Transverse colon (tissue), 4 donors: ENCODE data around the gene RGN. TPM values are rescaled to one million over a fixed set of nuclear protein-coding genes. Genes with fewer than 3 reads are reported as not detected.

Source experiments
- DNase-seq: peaks from one replicate; pipeline ENCODE4 v3.0.0-alpha.2; 2019
- H3K27ac ChIP-seq, 4 donors: fragments of 200-600 bp; sonication (generic); 2 replicates each; pipeline ENCODE4 v1.5.1; 2016 to 2018; ENCODE audit warnings: inconsistent platforms in 4 of 4
- H3K27me3 ChIP-seq: fragments of 200-600 bp; sonication (generic); 2 replicates; pipeline ENCODE4 v1.5.1; 2017; ENCODE audit warnings: inconsistent platforms
- H3K36me3 ChIP-seq, 4 donors: fragments of 200-600 bp; sonication (generic); 2 replicates each; pipeline ENCODE4 v1.5.1; 2017 to 2019; ENCODE audit warnings: inconsistent platforms in 4 of 4
- H3K4me1 ChIP-seq, 4 donors: fragments of 200-600 bp; sonication (generic); 2 replicates each; pipeline ENCODE4 v1.5.1; 2017 to 2020; ENCODE audit warnings: inconsistent platforms in 4 of 4
- H3K4me3 ChIP-seq, 4 donors: fragments of 200-600 bp; sonication (generic); 1 replicate in 1 of 4; 2 replicates in 3 of 4; pipeline versions ENCODE4 v1.5.1 to v1.6.1; 2017 to 2019; ENCODE audit warnings: inconsistent platforms in 4 of 4
- H3K9me3 ChIP-seq, 2 donors: fragments of 200-600 bp; sonication (generic); 2 replicates each; pipeline ENCODE4 v1.5.1; 2017 to 2019; ENCODE audit warnings: inconsistent platforms in 2 of 2
- EP300 ChIP-seq: sonication (generic); formaldehyde crosslinking; IDR thresholded peaks from one replicate; pipeline ENCODE4 v1.6.1; 2017; ENCODE audit warnings: antibody characterized with exemption, low read depth
- POLR2A ChIP-seq: fragments of 450-650 bp; IDR thresholded peaks from one replicate; pipeline ENCODE4 v1.6.1; 2016; ENCODE audit warnings: antibody characterized with exemption, mild to moderate bottlenecking, moderate library complexity
- POLR2AphosphoS5 ChIP-seq, 3 donors: sonication (generic); formaldehyde crosslinking; IDR thresholded peaks; one replicate each; pipeline ENCODE4 v1.6.1; 2016; ENCODE audit warnings: antibody characterized with exemption in 3 of 3
- WGBS, 2 donors: methylation state at CpG; one replicate each; pipeline ENCODE4 v1.1.5; 2018; ENCODE audit warnings: low coverage in 1 of 2; 5-methylcytosine and 5-hydroxymethylcytosine counted together
- in situ Hi-C, 4 donors: fragments of 200-750 bp; cut with MboI; loops; one replicate each; pipeline versions ENCODE4 v1.15.0 to v1.15.1; 2017; ENCODE audit warnings: low sequenced_read_pairs in 3 of 4, low pct_ligation_motif_present in 1 of 4, low pct_unique_long_range_greater_than_20kb in 1 of 4
- intact Hi-C: fragments of 100-400 bp; cut with DNase I; formaldehyde crosslinking; loops from one replicate; pipeline ENCODE4 v1.15.1; 2023; ENCODE audit warnings: low total_unique reads
- total RNA-seq, 4 donors: library from RNA; depleted of rRNA; stranded (reverse); fragments of >200 nt; gene quantifications; one replicate each; pipeline ENCODE4 v1.1.0, GENCODE V29; 2016
- TF ChIP-seq, protein P1 (sequence below), 5 experiments: fragments of 200-600 bp in 3 of 5; fragments of 450-650 bp in 2 of 5; sonication (generic) in 3 of 5; IDR thresholded peaks; 1 replicate in 2 of 5; 2 replicates in 3 of 5; pipeline ENCODE4 v1.5.1; 2016 to 2017; ENCODE audit warnings: antibody characterized with exemption in 5 of 5, inconsistent platforms in 3 of 5, mild to moderate bottlenecking in 2 of 5, moderate library complexity in 1 of 5

The RGN gene
- total RNA-seq, 4 donors from 2014 or later, result 0.96 to 1.3 TPM; not detected in 2

DNA sequence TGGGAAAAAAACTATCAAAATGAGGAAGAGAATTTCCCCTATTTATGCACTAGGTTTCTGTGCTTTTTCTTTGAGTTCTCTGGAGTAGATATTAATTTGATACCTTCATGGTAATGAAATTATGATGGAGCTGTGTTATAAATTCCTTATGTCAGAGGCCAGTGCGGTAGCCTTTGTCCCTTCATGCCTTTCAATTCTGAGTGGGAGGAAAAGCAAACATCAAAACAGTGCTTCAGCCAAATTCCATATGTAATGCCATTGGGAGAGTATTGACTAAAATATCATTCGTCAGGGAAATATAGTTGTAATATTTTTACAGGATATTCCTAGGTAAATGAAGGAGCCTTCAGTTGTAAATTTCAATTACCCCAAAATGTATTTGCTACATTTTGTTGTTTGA is 17.5 kb upstream of the RGN start:
- H3K4me1 ChIP-seq, result no peaks in the 10 kb centered on the region
- no peak for DNase-seq
- in situ Hi-C loops (no loop called here), intact Hi-C loops (no loop called here)
- H3K27ac ChIP-seq, result no peak overlapping the region
- no peaks in the 10 kb centered on the region for H3K27me3 ChIP-seq
- no peak overlapping the region for H3K4me3 ChIP-seq
- 59 to 65% methylated on average over 2 of the region's 2 CpGs for WGBS, 2 donors
- TF ChIP-seq POLR2A (no peak), EP300 (no peak), POLR2AphosphoS5 (IDR thresholded peaks at IDR 0.05) (no peak)
- TF ChIP-seq, protein P1, sequence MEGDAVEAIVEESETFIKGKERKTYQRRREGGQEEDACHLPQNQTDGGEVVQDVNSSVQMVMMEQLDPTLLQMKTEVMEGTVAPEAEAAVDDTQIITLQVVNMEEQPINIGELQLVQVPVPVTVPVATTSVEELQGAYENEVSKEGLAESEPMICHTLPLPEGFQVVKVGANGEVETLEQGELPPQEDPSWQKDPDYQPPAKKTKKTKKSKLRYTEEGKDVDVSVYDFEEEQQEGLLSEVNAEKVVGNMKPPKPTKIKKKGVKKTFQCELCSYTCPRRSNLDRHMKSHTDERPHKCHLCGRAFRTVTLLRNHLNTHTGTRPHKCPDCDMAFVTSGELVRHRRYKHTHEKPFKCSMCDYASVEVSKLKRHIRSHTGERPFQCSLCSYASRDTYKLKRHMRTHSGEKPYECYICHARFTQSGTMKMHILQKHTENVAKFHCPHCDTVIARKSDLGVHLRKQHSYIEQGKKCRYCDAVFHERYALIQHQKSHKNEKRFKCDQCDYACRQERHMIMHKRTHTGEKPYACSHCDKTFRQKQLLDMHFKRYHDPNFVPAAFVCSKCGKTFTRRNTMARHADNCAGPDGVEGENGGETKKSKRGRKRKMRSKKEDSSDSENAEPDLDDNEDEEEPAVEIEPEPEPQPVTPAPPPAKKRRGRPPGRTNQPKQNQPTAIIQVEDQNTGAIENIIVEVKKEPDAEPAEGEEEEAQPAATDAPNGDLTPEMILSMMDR (IDR thresholded peaks at IDR 0.05), result no peak
- H3K36me3 ChIP-seq, result no peaks in the 10 kb centered on the region
- H3K9me3 ChIP-seq, result no peaks in the 10 kb centered on the region

DNA sequence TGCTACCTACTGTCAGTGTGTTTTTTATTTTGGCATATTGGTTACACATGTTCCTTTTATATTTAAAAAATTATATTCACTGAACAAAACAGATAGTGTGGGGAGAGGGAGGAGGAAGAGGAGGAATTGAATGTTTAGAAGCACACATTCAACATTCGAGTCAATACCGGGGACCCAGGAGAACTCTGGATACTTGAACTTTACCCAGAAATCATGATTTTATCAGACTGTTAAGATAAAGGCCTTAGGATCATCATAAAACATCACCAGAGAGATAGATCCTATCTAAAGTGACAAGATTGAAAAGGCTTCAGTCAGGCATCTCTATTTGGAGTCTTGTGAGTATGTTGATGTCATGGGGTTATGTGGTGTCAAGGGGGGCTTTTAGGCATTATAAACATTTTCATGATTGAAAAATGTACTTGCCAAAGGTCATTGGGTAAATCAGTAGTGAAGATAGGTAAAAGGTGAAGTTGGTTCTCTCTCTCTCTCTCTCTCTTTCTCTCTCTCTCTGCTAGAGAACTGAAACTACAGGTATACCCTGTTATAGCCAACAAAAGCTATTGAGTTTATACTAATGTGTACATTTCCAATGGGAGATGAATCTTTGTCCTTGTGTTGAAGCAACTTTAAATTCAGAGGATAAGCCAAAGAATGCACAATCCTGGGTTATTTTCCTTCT is 16.9 kb upstream of the RGN start:
- no peaks in the 10 kb centered on the region for H3K9me3 ChIP-seq
- H3K4me3 ChIP-seq, result no peak overlapping the region
- DNase-seq, result no peak
- intact Hi-C loops (no loop called here), in situ Hi-C loops (no loop called here)
- H3K36me3 ChIP-seq, result no peaks in the 10 kb centered on the region
- no peak overlapping the region for H3K27ac ChIP-seq
- no peaks in the 10 kb centered on the region for H3K27me3 ChIP-seq
- TF ChIP-seq, protein P1 (IDR thresholded peaks at IDR 0.05), result no peak
- no peak for TF ChIP-seq EP300
- no peak for TF ChIP-seq POLR2AphosphoS5 (IDR thresholded peaks at IDR 0.05)
- TF ChIP-seq POLR2A, result no peak
- H3K4me1 ChIP-seq, result no peaks in the 10 kb centered on the region
- 66% methylated on average over 2 of the region's 2 CpGs; no CpG with 5 or more reads in 1 of the 2 donors for WGBS, 2 donors

DNA sequence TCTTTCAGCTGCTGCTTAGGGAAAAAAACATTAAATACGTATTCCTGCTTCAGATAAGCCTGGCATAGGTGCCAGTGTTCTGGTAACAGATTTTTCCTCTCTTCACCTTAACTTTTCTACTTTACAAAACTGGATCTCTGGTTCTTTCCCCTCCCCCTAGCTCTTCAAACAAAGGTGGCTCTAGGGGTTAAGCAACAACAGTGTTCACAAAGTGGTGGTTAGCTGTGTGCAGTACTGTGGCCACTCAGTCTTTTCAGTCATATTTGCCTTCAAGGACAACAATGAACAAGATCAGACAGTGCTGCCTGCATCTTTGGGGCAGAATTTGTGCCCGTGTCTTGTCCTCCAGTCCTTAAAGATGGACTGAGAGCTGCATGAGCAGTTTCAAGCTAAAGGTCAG is 15.1 kb upstream of the RGN start:
- no peak overlapping the region for H3K4me3 ChIP-seq
- TF ChIP-seq, protein P1 (IDR thresholded peaks at IDR 0.05), result no peak
- TF ChIP-seq POLR2AphosphoS5 (IDR thresholded peaks at IDR 0.05) (no peak), POLR2A (no peak), EP300 (no peak)
- intact Hi-C loops, result no loop called here
- no peak overlapping the region for H3K27ac ChIP-seq
- WGBS, 2 donors, result 71 to 100% methylated on average over 1 to 2 of the region's 2 CpGs
- in situ Hi-C loops, result no loop called here
- no peaks in the 10 kb centered on the region for H3K27me3 ChIP-seq
- H3K4me1 ChIP-seq, result no peaks in the 10 kb centered on the region
- no peak for DNase-seq
- no peaks in the 10 kb centered on the region for H3K9me3 ChIP-seq
- H3K36me3 ChIP-seq, result no peaks in the 10 kb centered on the region

DNA sequence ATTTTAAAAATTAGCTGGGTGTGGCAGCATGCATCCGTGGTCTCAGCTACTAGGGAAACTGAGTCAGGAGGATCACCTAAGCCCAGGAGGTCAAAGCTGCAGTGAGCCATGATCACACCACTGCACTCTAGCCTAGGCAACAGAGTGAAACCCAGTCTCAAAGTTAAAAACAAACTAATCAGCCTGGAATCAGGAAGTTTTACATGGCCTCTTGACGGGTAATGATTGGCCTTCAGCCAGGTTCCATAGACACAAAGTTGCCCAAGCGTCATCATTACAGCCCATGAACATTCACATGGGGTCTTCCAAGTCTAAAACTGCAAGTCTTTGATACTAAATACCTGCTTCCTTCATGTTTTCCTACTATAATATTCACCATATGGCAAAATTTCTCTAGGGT is 10.0 kb upstream of the RGN start:
- WGBS, 2 donors, result 61% methylated on average over 3 of the region's 3 CpGs; no CpG with 5 or more reads in 1 of the 2 donors
- Histone ChIP-seq H3K27ac (no peak overlapping the region), H3K4me1 (no peaks in the 10 kb centered on the region), H3K27me3 (no peaks in the 10 kb centered on the region), H3K9me3 (no peaks in the 10 kb centered on the region), H3K36me3 (no peaks in the 10 kb centered on the region), H3K4me3 (no peak overlapping the region)
- in situ Hi-C loops, result no loop called here
- no peak for DNase-seq
- intact Hi-C loops, result no loop called here
- no peak for TF ChIP-seq POLR2AphosphoS5 (IDR thresholded peaks at IDR 0.05)
- TF ChIP-seq EP300, result no peak
- TF ChIP-seq POLR2A, result no peak
- TF ChIP-seq, protein P1 (IDR thresholded peaks at IDR 0.05), result no peak
